IgD-negative memory B cell (primary cell): ENCODE measurements around the gene WNT10A. TPM values are rescaled to one million over a fixed set of nuclear protein-coding genes. Genes with fewer than 3 reads are reported as not detected.
"Not testable (repeated sequence)": the region's sequence is repeated elsewhere in the genome, so short reads cannot be mapped to it uniquely, and the experiment has no call there.

Source experiments
- H3K27ac Mint-ChIP-seq, 3 donors: one replicate each; pipeline ENCODE4 v1.8.0; 2020 to 2022; ENCODE audit warnings: mild to moderate bottlenecking in 3 of 3, mixed read lengths in 3 of 3, moderate library complexity in 1 of 3
- H3K27me3 Mint-ChIP-seq: one replicate; pipeline ENCODE4 v1.8.0; 2021; ENCODE audit warnings: mixed read lengths
- H3K36me3 Mint-ChIP-seq: one replicate; pipeline ENCODE4 v1.8.0; 2020; ENCODE audit warnings: mild to moderate bottlenecking, mixed read lengths
- H3K4me1 Mint-ChIP-seq, 3 donors: one replicate each; pipeline ENCODE4 v1.8.0; 2020 to 2022; ENCODE audit warnings: mixed read lengths in 3 of 3, mild to moderate bottlenecking in 1 of 3
- H3K4me3 Mint-ChIP-seq, 4 donors: one replicate each; pipeline ENCODE4 v1.8.0; 2020 to 2022; ENCODE audit warnings: mild to moderate bottlenecking in 4 of 4, mixed read lengths in 4 of 4, moderate library complexity in 3 of 4
- H3K9me3 Mint-ChIP-seq, 3 donors: one replicate each; pipeline ENCODE4 v1.8.0; 2020 to 2021; ENCODE audit warnings: mixed read lengths in 3 of 3, mild to moderate bottlenecking in 1 of 3
- polyA plus RNA-seq: library from polyadenylated mRNA; unstranded; fragments of 300-500 nt; fragmentation: Illumina TruSeq; gene quantifications from one replicate; pipeline ENCODE4 v1.2.3, GENCODE V29; 2021

The WNT10A gene
- polyA plus RNA-seq = 2.4 TPM

- Mint-ChIP-seq H3K36me3 (no peaks in the 10 kb centered on the region), H3K27ac (peak within 1 kb of the TSS; percentile 91 to 99 (median 98)), H3K4me3 (peak within 1 kb of the TSS; percentile 81 to 97 (median 90)), H3K4me1 (peaks cover 26 to 49% (median 39%) of the 10 kb centered on the region in 3 donors), H3K27me3 (peaks cover 8% of the 10 kb centered on the region), H3K9me3 (no peaks in the 10 kb centered on the region)
Observed at GRCh38 chr2:218880102-218880858, at the start of gene WNT10A. Gene WNT10A, plus strand, starts transcription at chr2:218880852. Its CDS starts 144 bp downstream, at chr2:218880996.

- H3K9me3 Mint-ChIP-seq = no peaks in the 10 kb centered on the region
- H3K4me1 Mint-ChIP-seq = peaks cover 0 to 1% (median under 1%) of the 10 kb centered on the region in 3 donors
- peaks cover 1% of the 10 kb centered on the region for H3K36me3 Mint-ChIP-seq
- peaks cover 29% of the 10 kb centered on the region for H3K27me3 Mint-ChIP-seq
- peak within 1 kb of the TSS in 1 of 4 donors; percentile 27 for H3K4me3 Mint-ChIP-seq
- H3K27ac Mint-ChIP-seq = no peak within 1 kb of the TSS
Observed at GRCh38 chr2:218831378-218831990, 49.2 kb upstream of the WNT10A start, which contains the start of gene PRKAG3. Gene PRKAG3, minus strand, starts transcription at chr2:218831803.

GRCh38 chr2:218832081-218832480 lies 48.6 kb upstream of the WNT10A start:
- Mint-ChIP-seq H3K4me3 (no peak overlapping the region), H3K4me1 (no peaks in the 10 kb centered on the region), H3K27me3 (peaks cover 31% of the 10 kb centered on the region), H3K9me3 (peaks cover 0 to 4% (median 3%) of the 10 kb centered on the region in 3 donors), H3K36me3 (peaks cover 1% of the 10 kb centered on the region), H3K27ac (no peak overlapping the region)

GRCh38 chr2:218832520-218832919 lies 48.1 kb upstream of the WNT10A start:
- Mint-ChIP-seq H3K9me3 (peaks cover 2 to 8% (median 6%) of the 10 kb centered on the region in 3 donors), H3K36me3 (peaks cover 1% of the 10 kb centered on the region), H3K4me3 (no peak overlapping the region), H3K4me1 (no peaks in the 10 kb centered on the region), H3K27ac (no peak overlapping the region), H3K27me3 (peaks cover 31% of the 10 kb centered on the region)

GRCh38 chr2:218833023-218833609 lies 47.5 kb upstream of the WNT10A start:
- peaks cover 5% of the 10 kb centered on the region for H3K36me3 Mint-ChIP-seq
- H3K4me3 Mint-ChIP-seq = no peak overlapping the region
- H3K9me3 Mint-ChIP-seq = peaks cover 6 to 14% (median 10%) of the 10 kb centered on the region in 3 donors
- no peaks in the 10 kb centered on the region for H3K4me1 Mint-ChIP-seq
- no peak overlapping the region for H3K27ac Mint-ChIP-seq
- H3K27me3 Mint-ChIP-seq = peaks cover 30% of the 10 kb centered on the region

- Mint-ChIP-seq H3K27me3 (peaks cover 30% of the 10 kb centered on the region), H3K36me3 (peaks cover 5% of the 10 kb centered on the region), H3K4me3 (no peak overlapping the region), H3K4me1 (no peaks in the 10 kb centered on the region), H3K27ac (no peak overlapping the region), H3K9me3 (peaks cover 6 to 15% (median 10%) of the 10 kb centered on the region in 3 donors)
Observed at GRCh38 chr2:218834685-218835084, 46.0 kb upstream of the WNT10A start.

GRCh38 chr2:218837495-218837894 lies 43.2 kb upstream of the WNT10A start:
- Mint-ChIP-seq H3K27me3 (peaks cover 21% of the 10 kb centered on the region), H3K9me3 (peaks cover 9 to 15% (median 14%) of the 10 kb centered on the region in 3 donors), H3K4me3 (no peak overlapping the region), H3K4me1 (no peaks in the 10 kb centered on the region), H3K27ac (no peak overlapping the region), H3K36me3 (peaks cover 3% of the 10 kb centered on the region)

- Mint-ChIP-seq H3K36me3 (peaks cover 3% of the 10 kb centered on the region), H3K27ac (no peak overlapping the region), H3K27me3 (peaks cover 18% of the 10 kb centered on the region), H3K9me3 (peaks cover 9 to 23% (median 18%) of the 10 kb centered on the region in 3 donors), H3K4me3 (no peak overlapping the region), H3K4me1 (no peaks in the 10 kb centered on the region)
Observed at GRCh38 chr2:218839430-218839829, 41.2 kb upstream of the WNT10A start.

GRCh38 chr2:218839888-218840287 lies 40.8 kb upstream of the WNT10A start:
- Mint-ChIP-seq H3K27ac (no peak overlapping the region), H3K9me3 (peaks cover 9 to 24% (median 19%) of the 10 kb centered on the region in 3 donors), H3K36me3 (peaks cover 3% of the 10 kb centered on the region), H3K4me1 (no peaks in the 10 kb centered on the region), H3K4me3 (no peak overlapping the region), H3K27me3 (peaks cover 16% of the 10 kb centered on the region)

- not testable (repeated sequence) for H3K4me1 Mint-ChIP-seq, H3K36me3 Mint-ChIP-seq, H3K27ac Mint-ChIP-seq, H3K4me3 Mint-ChIP-seq, H3K9me3 Mint-ChIP-seq
- peaks cover 11% of the 10 kb centered on the region for H3K27me3 Mint-ChIP-seq
Observed at GRCh38 chr2:218844334-218844733, 36.3 kb upstream of the WNT10A start.

GRCh38 chr2:218846963-218847362 lies 33.7 kb upstream of the WNT10A start:
- H3K4me1 Mint-ChIP-seq, H3K4me3 Mint-ChIP-seq, H3K27me3 Mint-ChIP-seq, H3K36me3 Mint-ChIP-seq, H3K27ac Mint-ChIP-seq, H3K9me3 Mint-ChIP-seq: not testable (repeated sequence)

GRCh38 chr2:218849721-218850120 lies 30.9 kb upstream of the WNT10A start:
- Mint-ChIP-seq H3K27ac (no peak overlapping the region), H3K9me3 (no peaks in the 10 kb centered on the region), H3K27me3 (peaks cover 26% of the 10 kb centered on the region), H3K36me3 (no peaks in the 10 kb centered on the region), H3K4me3 (no peak overlapping the region), H3K4me1 (peaks cover 0 to 3% (median 0%) of the 10 kb centered on the region in 3 donors)

- Mint-ChIP-seq H3K4me3 (no peak overlapping the region), H3K36me3 (no peaks in the 10 kb centered on the region), H3K4me1 (peaks cover 0 to 3% (median 0%) of the 10 kb centered on the region in 3 donors), H3K9me3 (no peaks in the 10 kb centered on the region), H3K27ac (no peak overlapping the region), H3K27me3 (peaks cover 32% of the 10 kb centered on the region)
Observed at GRCh38 chr2:218850796-218851195, 29.9 kb upstream of the WNT10A start.

- H3K27ac Mint-ChIP-seq = no peak overlapping the region
- H3K4me3 Mint-ChIP-seq = no peak overlapping the region
- H3K27me3 Mint-ChIP-seq = peaks cover 36% of the 10 kb centered on the region
Observed at GRCh38 chr2:218851286-218851685, 29.4 kb upstream of the WNT10A start.

GRCh38 chr2:218852911-218853667 lies 27.6 kb upstream of the WNT10A start:
- H3K27me3 Mint-ChIP-seq = peaks cover 50% of the 10 kb centered on the region
- H3K36me3 Mint-ChIP-seq = no peaks in the 10 kb centered on the region
- no peaks in the 10 kb centered on the region for H3K9me3 Mint-ChIP-seq
- no peaks in the 10 kb centered on the region for H3K4me1 Mint-ChIP-seq
- peak overlapping the region in 1 of 3 donors; percentile 71 for H3K27ac Mint-ChIP-seq
- no peak overlapping the region for H3K4me3 Mint-ChIP-seq

More at GRCh38 chr2:218851286-218851685, 29.4 kb upstream of the WNT10A start:
- H3K4me1 Mint-ChIP-seq = peaks cover 0 to 3% (median 0%) of the 10 kb centered on the region in 3 donors
- H3K36me3 Mint-ChIP-seq = no peaks in the 10 kb centered on the region
- no peaks in the 10 kb centered on the region for H3K9me3 Mint-ChIP-seq
